Retinal pigment epithelial cell (primary cell): ENCODE measurements around the gene RNF8.

Experiments used
- DNase-seq: peaks from one replicate; pipeline ENCODE4 v3.0.0-alpha.2; 2010; ENCODE audit warnings: low read depth
- H3K4me3 ChIP-seq: 2 replicates; pipeline ENCODE4 v1.5.1; 2011; ENCODE audit warnings: mild to moderate bottlenecking, low read length, control low read depth, moderate library complexity
- TF ChIP-seq, protein P1 (sequence below): conservative IDR thresholded peaks from 2 replicates; pipeline ENCODE4 v1.5.1; 2011; ENCODE audit warnings: low read depth, low read length, control low read depth, inconsistent platforms

RNF8 gene

DNA sequence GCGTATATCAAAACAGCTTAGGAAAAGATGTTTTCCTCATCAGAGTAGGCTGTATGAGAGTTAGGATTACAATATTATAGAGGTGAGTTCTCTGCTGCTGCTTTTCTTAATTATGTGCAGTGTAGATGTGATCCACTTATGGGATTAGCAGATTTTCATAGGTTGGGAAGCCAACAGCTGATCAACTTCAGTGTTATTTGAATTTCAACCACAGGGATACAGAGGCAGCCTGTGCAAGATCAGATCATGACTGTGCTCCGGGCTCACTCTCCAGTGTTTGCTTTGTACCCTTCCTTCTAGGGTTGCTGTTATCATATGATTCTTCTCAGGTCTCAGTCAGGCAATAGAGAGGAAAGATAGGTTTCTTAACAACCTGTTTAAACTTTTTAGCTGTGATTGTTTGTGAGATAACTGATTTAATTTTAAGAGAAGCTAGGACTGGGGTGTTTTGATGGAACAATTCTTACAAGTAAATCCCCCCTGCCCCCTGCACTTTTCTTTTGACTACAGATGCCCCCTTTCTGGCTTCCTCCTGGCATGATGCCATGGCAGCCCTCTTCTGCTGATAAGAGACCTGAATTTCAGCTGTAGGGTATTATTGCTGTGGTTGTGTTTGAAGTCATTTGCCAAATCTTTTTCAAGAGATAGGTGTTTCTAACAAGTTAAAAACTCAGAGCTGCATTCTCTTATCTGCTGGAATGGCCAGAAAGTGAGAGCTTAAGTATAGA lies 8.5 kb downstream of the RNF8 start:
- no peak overlapping the region for H3K4me3 ChIP-seq
- TF ChIP-seq, protein P1, sequence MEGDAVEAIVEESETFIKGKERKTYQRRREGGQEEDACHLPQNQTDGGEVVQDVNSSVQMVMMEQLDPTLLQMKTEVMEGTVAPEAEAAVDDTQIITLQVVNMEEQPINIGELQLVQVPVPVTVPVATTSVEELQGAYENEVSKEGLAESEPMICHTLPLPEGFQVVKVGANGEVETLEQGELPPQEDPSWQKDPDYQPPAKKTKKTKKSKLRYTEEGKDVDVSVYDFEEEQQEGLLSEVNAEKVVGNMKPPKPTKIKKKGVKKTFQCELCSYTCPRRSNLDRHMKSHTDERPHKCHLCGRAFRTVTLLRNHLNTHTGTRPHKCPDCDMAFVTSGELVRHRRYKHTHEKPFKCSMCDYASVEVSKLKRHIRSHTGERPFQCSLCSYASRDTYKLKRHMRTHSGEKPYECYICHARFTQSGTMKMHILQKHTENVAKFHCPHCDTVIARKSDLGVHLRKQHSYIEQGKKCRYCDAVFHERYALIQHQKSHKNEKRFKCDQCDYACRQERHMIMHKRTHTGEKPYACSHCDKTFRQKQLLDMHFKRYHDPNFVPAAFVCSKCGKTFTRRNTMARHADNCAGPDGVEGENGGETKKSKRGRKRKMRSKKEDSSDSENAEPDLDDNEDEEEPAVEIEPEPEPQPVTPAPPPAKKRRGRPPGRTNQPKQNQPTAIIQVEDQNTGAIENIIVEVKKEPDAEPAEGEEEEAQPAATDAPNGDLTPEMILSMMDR = no peak
- peak; percentile 17 for DNase-seq

GRCh38 chr6:37365791-37366190 lies 12.0 kb downstream of the RNF8 start:
- no peak overlapping the region for H3K4me3 ChIP-seq
- no peak for DNase-seq
- TF ChIP-seq, protein P1 = peak; percentile 13

DNA sequence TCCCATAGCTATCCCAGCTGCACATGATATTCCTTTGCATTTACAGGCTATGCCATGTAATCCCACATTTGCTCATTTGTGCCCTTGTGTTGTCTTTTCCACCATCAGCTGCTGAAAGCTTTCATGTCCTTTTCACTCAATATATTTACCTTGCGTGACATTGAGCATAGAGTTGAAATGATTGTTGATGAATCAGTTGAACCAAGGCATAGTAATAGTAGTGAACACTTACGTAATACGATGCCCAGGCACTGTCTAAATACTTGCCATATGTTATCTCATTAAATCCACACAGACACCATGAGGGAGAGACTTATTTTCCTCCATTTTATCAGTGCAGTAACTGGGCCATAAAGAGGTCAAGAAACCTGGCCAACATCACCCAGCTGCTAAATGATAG lies 13.1 kb downstream of the RNF8 start:
- no peak overlapping the region for H3K4me3 ChIP-seq
- TF ChIP-seq, protein P1 = no peak
- no peak for DNase-seq

DNA sequence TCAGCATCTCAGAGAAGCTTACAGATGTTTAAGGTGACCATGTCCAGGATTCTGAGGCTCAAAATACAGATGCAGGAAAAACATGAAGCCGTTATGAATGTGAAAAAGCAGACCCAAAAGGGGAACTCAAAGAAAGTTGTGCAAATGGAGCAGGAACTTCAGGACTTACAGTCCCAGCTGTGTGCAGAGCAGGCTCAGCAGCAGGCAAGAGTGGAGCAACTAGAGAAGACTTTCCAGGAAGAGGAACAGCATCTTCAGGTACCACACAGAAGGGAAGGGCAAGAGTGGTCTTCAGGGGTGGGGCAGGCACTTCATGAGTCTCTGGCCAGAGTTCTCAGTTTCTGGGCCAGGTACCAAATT lies 15.2 kb downstream of the RNF8 start:
- TF ChIP-seq, protein P1 = no peak
- no peak for DNase-seq
- no peak overlapping the region for H3K4me3 ChIP-seq

DNA sequence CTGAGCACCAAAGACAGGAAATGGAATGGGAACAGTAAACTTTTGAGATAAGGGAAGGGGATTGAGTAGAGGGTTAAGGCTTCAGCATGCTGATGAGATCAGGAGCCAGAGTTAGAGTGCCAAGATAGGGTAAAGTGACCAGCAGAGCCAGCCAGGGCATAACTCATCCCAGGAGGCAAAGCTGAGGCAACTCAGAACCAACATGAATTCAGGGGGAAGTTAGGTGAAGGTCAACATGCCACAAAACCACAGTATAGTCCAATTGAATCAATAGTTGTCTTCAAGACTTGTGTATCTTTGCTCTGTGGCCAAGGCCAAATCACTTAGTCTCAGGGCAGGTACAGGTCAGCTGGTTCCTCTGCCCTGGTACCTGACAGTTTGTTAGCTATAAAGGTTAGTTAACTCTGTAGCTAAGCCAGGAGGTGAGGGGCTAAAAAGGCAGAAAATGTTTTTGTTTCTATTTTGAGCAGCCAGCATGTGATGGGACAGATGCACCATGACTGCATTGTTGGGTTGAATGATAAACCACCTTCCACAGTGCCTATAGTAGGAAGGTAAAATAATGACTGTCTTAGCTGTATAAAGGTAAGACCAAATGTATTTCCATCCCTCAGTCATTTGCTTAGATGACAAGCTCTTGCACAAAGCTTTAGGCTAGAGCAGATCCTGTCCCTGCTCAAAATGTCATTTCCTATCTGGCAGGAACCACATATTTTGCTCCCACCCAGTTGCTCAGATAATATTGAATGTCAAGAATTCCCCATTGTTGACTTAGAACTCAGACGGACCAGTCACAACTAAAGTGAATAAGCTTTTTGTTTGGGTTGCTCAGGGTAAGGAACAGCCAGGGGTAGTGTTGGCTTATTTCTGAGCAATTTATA lies 15.8 kb downstream of the RNF8 start:
- DNase-seq = no peak
- no peak overlapping the region for H3K4me3 ChIP-seq
- TF ChIP-seq, protein P1 = no peak

DNA sequence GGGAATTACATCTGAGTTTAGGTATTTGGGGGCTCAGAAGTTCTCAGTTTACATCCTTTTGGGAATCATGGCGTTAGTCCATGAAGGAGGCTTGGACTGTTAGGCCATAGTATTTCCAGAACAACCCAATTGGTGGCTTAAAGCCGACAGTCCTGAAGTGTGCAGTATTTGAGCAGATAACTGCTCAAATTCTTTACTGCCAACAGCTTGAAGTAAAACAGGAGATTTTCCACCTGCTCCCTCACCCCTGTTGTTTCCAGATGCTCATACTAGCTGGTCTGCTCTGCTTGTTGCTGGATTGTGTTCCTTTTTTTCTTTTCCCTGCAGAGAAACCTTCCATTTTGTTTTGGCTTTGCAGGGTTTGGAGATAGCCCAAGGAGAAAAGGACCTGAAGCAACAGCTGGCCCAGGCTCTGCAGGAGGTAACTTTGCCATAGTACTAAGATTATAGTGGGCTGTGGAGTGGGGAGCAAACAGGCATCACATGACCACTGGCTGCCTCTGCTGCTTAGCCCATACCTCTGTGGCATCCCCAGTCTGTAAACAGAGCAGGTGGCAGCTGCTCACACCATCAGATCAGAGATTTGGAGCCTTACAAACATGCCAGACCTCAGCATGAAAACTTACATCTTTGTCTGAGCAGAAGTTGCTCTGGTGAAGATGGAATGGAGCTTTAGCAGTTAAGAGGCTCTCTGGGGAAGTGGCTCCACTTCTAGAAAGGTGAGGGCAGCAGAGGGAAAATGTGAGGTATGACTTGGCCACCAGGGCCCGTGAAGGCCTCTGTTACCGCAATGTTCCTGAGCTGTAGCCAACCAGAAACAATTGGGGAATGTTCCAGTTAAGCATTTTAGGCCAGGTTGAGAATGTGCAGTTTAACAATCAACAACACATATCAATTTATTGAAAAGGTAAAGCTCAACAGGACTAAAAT lies 17.6 kb downstream of the RNF8 start:
- DNase-seq = no peak
- TF ChIP-seq, protein P1 = no peak
- H3K4me3 ChIP-seq = no peak overlapping the region
